ENCODE measurements around the gene FBRSL1. TPM values are rescaled to one million over a fixed set of nuclear protein-coding genes. Genes with fewer than 3 reads are reported as not detected.

Gene FBRSL1
- total and polyA plus RNA-seq, 2 donors from 2014 or later: 23.8 to 44.7 TPM

DNA sequence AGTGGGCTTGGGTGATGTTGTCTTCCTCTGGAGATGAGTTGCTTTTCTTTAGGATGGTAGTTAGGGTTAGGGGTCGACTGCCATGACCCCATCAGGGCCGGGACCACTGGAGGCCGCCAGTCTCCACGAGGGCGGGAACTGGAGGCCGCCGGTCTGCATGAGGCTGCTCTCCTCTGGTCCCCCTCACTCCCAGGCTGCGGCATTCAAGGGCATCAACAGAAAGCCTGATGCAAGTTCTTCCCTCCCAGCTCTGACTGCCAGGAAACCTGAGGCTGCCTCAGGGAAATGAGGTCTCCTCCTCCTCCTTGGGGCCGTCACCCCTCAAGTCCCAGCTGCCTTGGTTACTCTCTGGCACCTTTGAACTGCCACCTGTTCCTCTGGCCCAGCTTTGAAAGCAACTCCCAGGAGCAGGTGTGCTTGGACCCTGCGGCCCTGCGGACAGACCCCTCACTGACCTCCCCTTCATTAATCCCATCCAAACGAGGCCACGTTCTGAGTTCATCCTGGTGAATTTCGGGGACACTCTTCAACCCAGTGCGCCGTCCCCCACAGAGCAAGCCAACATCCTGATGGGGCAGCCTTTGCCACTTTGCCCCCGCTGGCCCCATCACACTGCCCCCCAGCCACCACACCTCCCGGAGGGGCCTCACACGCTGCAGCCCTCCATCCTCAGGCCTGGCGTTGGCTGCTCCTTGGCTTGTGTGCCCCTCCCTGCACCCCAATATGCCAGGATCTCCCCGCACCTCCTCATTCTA lies 37.2 kb upstream of the FBRSL1 start:
- H3K4me3 ChIP-seq (ENCODE audit: low read length in 3 of 3): no peak overlapping the region
- FAIRE-seq: no peak
- no peak overlapping the region for H3K27ac ChIP-seq (ENCODE audit: low read depth in 2 of 2, low read length in 2 of 2)
- DNase-seq: peak in 2 of 5 donors; percentile 42 to 64
- H3K9me3 ChIP-seq (ENCODE audit: control insufficient read depth in 2 of 3, insufficient read depth in 1 of 3, low read length in 3 of 3): peaks cover 0 to 5% (median 0%) of the 10 kb centered on the region in 3 donors
- peaks cover 0 to 2% (median 0%) of the 10 kb centered on the region in 3 donors for H3K36me3 ChIP-seq (ENCODE audit: control insufficient read depth in 2 of 3, insufficient read depth in 3 of 3, low read length in 3 of 3)
- no peaks in the 10 kb centered on the region for H3K27me3 ChIP-seq (ENCODE audit: control insufficient read depth, insufficient read depth, low read length)
- no peak overlapping the region for H3K9ac ChIP-seq (ENCODE audit: low read length in 3 of 3)
- no peaks in the 10 kb centered on the region for H3K4me1 ChIP-seq (ENCODE audit: control insufficient read depth in 2 of 3, insufficient read depth in 2 of 3, low read depth in 1 of 3, low read length in 3 of 3)
- TF ChIP-seq, protein P1, sequence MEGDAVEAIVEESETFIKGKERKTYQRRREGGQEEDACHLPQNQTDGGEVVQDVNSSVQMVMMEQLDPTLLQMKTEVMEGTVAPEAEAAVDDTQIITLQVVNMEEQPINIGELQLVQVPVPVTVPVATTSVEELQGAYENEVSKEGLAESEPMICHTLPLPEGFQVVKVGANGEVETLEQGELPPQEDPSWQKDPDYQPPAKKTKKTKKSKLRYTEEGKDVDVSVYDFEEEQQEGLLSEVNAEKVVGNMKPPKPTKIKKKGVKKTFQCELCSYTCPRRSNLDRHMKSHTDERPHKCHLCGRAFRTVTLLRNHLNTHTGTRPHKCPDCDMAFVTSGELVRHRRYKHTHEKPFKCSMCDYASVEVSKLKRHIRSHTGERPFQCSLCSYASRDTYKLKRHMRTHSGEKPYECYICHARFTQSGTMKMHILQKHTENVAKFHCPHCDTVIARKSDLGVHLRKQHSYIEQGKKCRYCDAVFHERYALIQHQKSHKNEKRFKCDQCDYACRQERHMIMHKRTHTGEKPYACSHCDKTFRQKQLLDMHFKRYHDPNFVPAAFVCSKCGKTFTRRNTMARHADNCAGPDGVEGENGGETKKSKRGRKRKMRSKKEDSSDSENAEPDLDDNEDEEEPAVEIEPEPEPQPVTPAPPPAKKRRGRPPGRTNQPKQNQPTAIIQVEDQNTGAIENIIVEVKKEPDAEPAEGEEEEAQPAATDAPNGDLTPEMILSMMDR (IDR thresholded peaks at IDR 0.05; ENCODE audit: borderline replicate concordance, extremely low read depth, insufficient read depth): no peak
- intact Hi-C loops (cut with DNase I): no loop called here

DNA sequence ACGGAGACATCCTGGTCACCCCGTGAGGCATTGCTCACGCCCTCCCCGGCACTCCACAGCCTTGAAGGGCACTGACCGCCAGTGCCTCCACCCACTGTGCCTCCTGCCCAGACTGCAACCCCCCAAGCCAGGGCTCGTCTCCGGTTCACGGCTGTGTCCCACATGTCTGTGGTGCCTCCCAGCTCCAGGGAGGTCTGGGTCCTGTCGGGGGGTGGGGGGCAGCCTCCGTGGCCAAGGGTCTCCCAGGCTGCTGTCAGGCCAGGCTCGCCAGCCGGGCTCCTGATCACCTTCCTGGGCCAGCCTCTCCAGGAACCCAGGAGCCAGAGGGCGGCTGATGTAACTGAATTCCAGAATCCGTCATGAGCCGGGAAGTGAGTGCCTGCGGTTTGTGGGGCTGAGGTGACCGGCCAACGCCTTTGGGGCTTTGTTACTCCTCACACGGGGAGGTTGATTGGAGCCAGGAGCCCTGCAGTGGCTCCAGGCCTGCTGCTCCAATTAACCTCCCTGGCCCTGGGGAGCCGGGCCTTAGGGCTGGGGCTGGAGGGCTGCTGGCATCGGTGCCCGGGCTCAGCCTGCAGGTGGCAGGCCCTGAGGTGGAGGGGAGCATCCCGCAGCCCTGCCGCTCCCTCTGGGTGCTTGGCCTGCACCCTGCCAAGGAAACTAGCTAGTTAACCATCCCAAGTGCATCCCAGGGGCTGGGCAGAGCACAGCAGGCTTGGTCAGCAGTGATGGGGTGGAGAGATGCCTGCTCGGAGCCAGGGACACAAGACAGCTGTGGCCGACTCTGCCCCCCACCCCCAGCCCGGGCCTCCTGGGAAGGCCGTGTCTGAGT lies 36.4 kb upstream of the FBRSL1 start:
- FAIRE-seq: no peak
- intact Hi-C loops (cut with DNase I): no loop called here
- peak in 2 of 5 donors; percentile 33 to 49 for DNase-seq
- H3K4me1 ChIP-seq (ENCODE audit: control insufficient read depth in 2 of 3, insufficient read depth in 2 of 3, low read depth in 1 of 3, low read length in 3 of 3): no peaks in the 10 kb centered on the region
- H3K4me3 ChIP-seq (ENCODE audit: low read length in 3 of 3): no peak overlapping the region
- peaks cover 0 to 2% (median 0%) of the 10 kb centered on the region in 3 donors for H3K36me3 ChIP-seq (ENCODE audit: control insufficient read depth in 2 of 3, insufficient read depth in 3 of 3, low read length in 3 of 3)
- TF ChIP-seq, protein P1 (IDR thresholded peaks at IDR 0.05; ENCODE audit: borderline replicate concordance, extremely low read depth, insufficient read depth): no peak
- peaks cover 0 to 5% (median 0%) of the 10 kb centered on the region in 3 donors for H3K9me3 ChIP-seq (ENCODE audit: control insufficient read depth in 2 of 3, insufficient read depth in 1 of 3, low read length in 3 of 3)
- no peak overlapping the region for H3K27ac ChIP-seq (ENCODE audit: low read depth in 2 of 2, low read length in 2 of 2)
- no peaks in the 10 kb centered on the region for H3K27me3 ChIP-seq (ENCODE audit: control insufficient read depth, insufficient read depth, low read length)
- H3K9ac ChIP-seq (ENCODE audit: low read length in 3 of 3): no peak overlapping the region

DNA sequence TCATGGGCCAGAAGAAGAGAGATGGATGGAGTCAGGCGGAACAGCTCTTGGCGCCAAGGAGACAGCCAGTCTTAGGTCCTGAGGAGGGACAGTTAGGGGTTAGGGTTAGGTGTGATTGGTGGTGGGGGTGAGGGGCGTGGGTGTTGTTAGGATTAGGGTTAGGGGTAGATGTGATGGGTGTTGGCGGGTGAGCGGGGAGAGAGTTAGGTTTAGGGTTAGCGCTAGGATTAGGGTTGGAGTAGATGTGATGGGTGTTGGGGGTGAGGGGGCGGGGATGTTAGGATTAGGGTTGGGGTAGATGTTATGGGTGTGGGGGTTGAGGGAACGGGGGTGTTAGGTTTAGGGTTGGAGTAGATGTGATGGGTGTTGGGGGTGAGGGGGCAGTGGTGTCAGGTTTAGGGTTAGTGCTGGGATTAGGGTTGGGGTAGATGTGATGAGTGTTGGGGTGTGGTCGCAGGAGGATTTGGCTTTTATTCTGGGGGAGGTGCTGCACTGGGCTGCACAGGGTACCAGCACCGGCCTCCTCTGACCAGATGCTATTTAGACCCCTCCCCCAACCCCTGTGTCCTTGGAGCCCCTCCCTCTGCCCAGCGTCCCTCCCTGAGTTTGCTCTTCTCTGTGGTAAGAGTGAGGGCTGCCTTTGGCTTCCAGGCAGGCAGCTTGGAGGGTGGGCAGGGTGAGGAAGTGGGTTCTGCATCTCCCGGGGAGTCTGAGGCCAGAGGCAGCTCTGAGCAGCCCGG lies 35.6 kb upstream of the FBRSL1 start:
- peaks cover 0 to 2% (median 0%) of the 10 kb centered on the region in 3 donors for H3K36me3 ChIP-seq (ENCODE audit: control insufficient read depth in 2 of 3, insufficient read depth in 3 of 3, low read length in 3 of 3)
- no peak overlapping the region for H3K27ac ChIP-seq (ENCODE audit: low read depth in 2 of 2, low read length in 2 of 2)
- FAIRE-seq: no peak
- DNase-seq: no peak
- H3K4me3 ChIP-seq (ENCODE audit: low read length in 3 of 3): no peak overlapping the region
- no peaks in the 10 kb centered on the region for H3K4me1 ChIP-seq (ENCODE audit: control insufficient read depth in 2 of 3, insufficient read depth in 2 of 3, low read depth in 1 of 3, low read length in 3 of 3)
- H3K9me3 ChIP-seq (ENCODE audit: control insufficient read depth in 2 of 3, insufficient read depth in 1 of 3, low read length in 3 of 3): peaks cover 0 to 5% (median 0%) of the 10 kb centered on the region in 3 donors
- intact Hi-C loops (cut with DNase I): no loop called here
- H3K9ac ChIP-seq (ENCODE audit: low read length in 3 of 3): no peak overlapping the region
- TF ChIP-seq, protein P1 (IDR thresholded peaks at IDR 0.05; ENCODE audit: borderline replicate concordance, extremely low read depth, insufficient read depth): no peak
- no peaks in the 10 kb centered on the region for H3K27me3 ChIP-seq (ENCODE audit: control insufficient read depth, insufficient read depth, low read length)
